BE2C (cell line): ENCODE data around the gene PSMC2.

Experiments used
- DNase-seq: peaks from one replicate; pipeline ENCODE4 v3.0.0-alpha.2; 2020
- H3K27me3 ChIP-seq: fragments of 250-450 bp; sonication (Bioruptor Pico); 2 replicates; pipeline ENCODE4 v1.5.1; 2020; ENCODE audit warnings: mild to moderate bottlenecking
- H3K36me3 ChIP-seq: fragments of 250-450 bp; sonication (Bioruptor Pico); 2 replicates; pipeline ENCODE4 v1.5.1; 2020; ENCODE audit warnings: mild to moderate bottlenecking
- H3K4me1 ChIP-seq: fragments of 250-450 bp; sonication (Bioruptor Pico); 2 replicates; pipeline ENCODE4 v1.5.1; 2020
- H3K4me3 ChIP-seq: 2 replicates; pipeline ENCODE4 v1.5.1; 2011; ENCODE audit warnings: low read depth, low read length
- H3K9me3 ChIP-seq: fragments of 250-450 bp; sonication (Bioruptor Pico); 2 replicates; pipeline ENCODE4 v1.5.1; 2020
- TF ChIP-seq, protein P1 (sequence below): IDR thresholded peaks from 2 replicates; pipeline ENCODE4 v1.5.1; 2012; ENCODE audit warnings: mild to moderate bottlenecking, low read depth, low read length

The PSMC2 gene

DNA sequence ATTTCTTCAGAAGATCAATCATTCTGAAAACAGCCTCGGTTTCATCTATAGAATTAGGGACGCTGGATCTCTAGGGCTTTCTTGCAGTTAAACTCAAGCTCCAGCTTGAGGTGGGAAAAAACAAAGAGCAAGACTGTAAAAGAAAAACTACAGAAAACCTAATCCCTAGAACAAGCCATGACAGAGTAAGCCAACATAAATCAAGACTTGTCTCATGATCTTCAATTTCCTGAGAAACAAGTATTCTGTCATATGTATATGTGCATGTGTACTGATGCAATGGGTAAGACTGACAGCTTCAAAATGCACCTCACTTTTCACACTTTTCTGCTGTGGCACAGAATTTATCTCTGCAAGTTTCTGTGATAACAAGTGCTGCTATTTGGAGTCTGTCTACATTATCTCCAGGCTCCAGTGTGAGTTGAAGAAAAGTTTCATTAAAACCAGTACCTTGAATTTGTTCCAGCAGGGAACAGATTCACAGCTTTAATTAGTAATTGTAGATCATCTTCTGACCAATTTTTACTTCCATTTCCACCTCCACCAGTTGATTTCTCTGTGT lies 31.0 kb upstream of the PSMC2 start:
- Histone ChIP-seq H3K27me3 (no peaks in the 10 kb centered on the region), H3K36me3 (peaks cover 97% of the 10 kb centered on the region), H3K9me3 (no peaks in the 10 kb centered on the region), H3K4me1 (no peaks in the 10 kb centered on the region), H3K4me3 (no peak overlapping the region)
- TF ChIP-seq, protein P1, sequence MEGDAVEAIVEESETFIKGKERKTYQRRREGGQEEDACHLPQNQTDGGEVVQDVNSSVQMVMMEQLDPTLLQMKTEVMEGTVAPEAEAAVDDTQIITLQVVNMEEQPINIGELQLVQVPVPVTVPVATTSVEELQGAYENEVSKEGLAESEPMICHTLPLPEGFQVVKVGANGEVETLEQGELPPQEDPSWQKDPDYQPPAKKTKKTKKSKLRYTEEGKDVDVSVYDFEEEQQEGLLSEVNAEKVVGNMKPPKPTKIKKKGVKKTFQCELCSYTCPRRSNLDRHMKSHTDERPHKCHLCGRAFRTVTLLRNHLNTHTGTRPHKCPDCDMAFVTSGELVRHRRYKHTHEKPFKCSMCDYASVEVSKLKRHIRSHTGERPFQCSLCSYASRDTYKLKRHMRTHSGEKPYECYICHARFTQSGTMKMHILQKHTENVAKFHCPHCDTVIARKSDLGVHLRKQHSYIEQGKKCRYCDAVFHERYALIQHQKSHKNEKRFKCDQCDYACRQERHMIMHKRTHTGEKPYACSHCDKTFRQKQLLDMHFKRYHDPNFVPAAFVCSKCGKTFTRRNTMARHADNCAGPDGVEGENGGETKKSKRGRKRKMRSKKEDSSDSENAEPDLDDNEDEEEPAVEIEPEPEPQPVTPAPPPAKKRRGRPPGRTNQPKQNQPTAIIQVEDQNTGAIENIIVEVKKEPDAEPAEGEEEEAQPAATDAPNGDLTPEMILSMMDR: no peak
- no peak for DNase-seq

DNA sequence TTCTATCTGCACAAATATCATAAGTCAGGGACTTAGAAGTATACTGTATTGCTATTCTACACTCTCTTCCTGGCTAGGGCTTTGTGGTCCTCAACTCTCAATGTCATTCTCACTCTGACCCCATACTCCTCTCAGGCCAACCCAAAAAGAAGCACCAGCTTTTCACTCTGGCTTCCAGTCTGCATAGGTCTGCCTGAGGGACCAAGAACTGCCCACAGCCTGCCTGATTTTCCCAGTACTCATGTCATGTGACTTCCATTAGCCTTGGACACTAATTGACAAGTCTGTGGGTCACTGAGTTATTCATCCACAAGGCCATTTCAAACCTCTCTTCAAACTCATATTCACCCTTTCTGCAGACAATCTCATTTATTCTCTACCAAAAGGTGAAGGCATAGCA lies 30.4 kb upstream of the PSMC2 start:
- TF ChIP-seq, protein P1: no peak
- Histone ChIP-seq H3K36me3 (peaks cover 97% of the 10 kb centered on the region), H3K27me3 (no peaks in the 10 kb centered on the region), H3K9me3 (no peaks in the 10 kb centered on the region), H3K4me3 (no peak overlapping the region), H3K4me1 (no peaks in the 10 kb centered on the region)
- DNase-seq: no peak

DNA sequence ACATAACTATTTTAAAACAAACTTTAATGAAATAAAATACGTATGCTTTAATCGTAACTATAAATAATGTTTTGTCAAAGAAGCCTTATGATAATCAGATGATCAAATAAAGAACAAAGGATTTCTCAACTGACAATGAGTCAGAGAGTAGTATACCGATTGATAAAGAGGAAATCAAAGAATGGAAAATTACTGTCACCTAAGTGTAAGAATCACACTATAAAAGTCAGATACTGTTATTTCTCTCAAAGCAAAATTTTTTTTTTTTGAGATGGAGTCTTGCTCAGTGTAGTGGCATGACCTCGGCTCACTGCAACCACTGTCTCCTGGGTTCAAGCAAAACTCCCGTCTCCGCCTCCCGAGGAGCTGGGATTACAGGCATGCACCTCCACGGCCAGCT lies 21.7 kb upstream of the PSMC2 start:
- Histone ChIP-seq H3K9me3 (no peaks in the 10 kb centered on the region), H3K4me1 (no peaks in the 10 kb centered on the region), H3K27me3 (no peaks in the 10 kb centered on the region), H3K4me3 (no peak overlapping the region), H3K36me3 (peaks cover 85% of the 10 kb centered on the region)
- no peak for DNase-seq
- TF ChIP-seq, protein P1: no peak

DNA sequence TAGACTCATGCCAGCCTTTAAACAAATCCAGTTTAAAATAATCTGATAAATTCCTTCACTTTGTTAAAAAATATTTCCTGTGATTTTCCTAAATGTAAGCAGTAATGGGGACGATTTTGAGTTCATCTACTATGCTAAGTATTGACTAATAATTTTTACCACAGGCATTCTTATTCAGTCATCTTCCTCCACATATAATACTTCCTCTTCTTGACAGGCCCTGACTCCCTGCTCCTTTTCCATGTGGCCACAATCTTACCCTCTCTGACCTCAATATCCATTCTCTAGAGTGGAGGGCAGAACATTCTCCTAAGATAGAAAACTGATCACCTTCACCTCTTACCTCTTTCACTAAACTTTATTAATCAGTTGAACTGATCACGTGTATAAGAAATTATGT lies 10.7 kb upstream of the PSMC2 start:
- no peaks in the 10 kb centered on the region for H3K27me3 ChIP-seq
- TF ChIP-seq, protein P1: no peak
- no peak for DNase-seq
- peaks cover 81% of the 10 kb centered on the region for H3K36me3 ChIP-seq
- H3K9me3 ChIP-seq: no peaks in the 10 kb centered on the region
- no peaks in the 10 kb centered on the region for H3K4me1 ChIP-seq
- H3K4me3 ChIP-seq: no peak overlapping the region

DNA sequence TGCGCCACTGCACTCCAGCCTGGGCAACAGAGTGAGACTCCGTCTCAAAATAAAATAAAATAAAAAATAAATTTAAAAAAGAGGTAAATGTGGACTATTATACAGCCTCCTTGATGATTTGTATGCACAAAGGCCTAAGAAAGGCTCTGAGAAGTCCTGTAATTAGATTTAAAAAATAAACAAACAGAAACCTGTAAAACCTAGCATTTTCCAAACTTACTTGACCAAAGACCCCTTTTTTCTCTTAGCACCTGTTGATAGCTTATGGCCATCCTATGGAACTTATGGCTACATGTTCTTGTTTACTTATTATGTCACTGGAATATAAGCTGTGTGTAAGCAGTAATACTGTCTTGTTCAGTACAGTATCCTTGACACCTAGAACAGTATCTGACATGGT lies 8.6 kb upstream of the PSMC2 start:
- H3K4me3 ChIP-seq: no peak overlapping the region
- H3K36me3 ChIP-seq: peaks cover 73% of the 10 kb centered on the region
- no peaks in the 10 kb centered on the region for H3K27me3 ChIP-seq
- no peaks in the 10 kb centered on the region for H3K9me3 ChIP-seq
- TF ChIP-seq, protein P1: no peak
- DNase-seq: no peak
- H3K4me1 ChIP-seq: no peaks in the 10 kb centered on the region

DNA sequence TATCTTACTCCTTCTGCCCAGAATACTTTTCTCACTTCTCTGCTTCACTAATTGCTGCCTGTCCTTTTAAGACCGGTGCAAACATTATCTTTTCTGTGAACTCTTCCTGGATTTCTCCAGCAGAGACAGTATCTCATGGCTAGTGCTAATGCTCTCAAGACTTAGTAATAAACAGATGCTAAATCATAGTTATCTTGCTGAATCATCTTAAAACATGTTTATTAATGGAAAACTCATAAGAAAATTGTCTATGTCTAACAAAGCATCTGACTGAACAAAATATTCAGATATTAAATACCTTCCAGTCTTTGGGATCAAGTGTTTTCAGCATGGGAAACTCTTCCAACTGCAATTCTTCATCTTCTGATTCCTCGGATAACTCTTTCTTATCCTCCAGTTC lies 6.0 kb upstream of the PSMC2 start:
- TF ChIP-seq, protein P1: no peak
- Histone ChIP-seq H3K36me3 (peaks cover 55% of the 10 kb centered on the region), H3K4me3 (no peak overlapping the region)

More for the DNA sequence above, 6.0 kb upstream of the PSMC2 start:
- no peak for DNase-seq
- Histone ChIP-seq H3K4me1 (no peaks in the 10 kb centered on the region), H3K9me3 (no peaks in the 10 kb centered on the region), H3K27me3 (no peaks in the 10 kb centered on the region)
